ENCODE data around the gene RRP1. TPM values are rescaled to one million over a fixed set of nuclear protein-coding genes. Genes with fewer than 3 reads are reported as not detected.

The RRP1 gene
- total RNA-seq, 2 experiments from 2014 or later: 50.3 to 55.0 TPM

DNA sequence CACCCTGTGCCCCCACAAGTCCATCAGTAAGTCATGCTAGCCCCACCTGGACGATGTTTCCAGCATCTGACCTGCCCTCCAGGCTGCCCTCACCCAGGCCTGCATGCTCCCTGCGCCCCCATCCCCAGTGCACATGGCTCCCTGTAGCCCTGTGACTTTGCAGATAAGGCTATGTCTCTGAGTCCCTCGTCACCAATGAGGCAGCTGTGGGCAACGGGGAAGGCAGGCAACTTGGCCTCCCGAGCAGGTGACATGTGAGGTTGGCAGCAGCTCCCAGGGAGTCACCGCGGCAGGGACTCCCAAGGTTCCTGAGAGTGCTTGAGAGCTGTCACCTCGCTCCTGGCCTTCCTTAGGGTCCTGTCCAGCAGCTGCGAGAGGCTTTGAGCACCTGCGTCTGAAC lies 43.3 kb downstream of the RRP1 start:
- BruUV-seq (replicated peaks): no TSS peak
- CTCF ChIA-PET (ENCODE audit: unreplicated experiment): no interaction called here
- H3K9me2 ChIP-seq (ENCODE audit: insufficient read depth, low read length): no peaks in the 10 kb centered on the region
- H3K79me2 ChIP-seq (ENCODE audit: insufficient read depth, low read depth, low read length): no peaks in the 10 kb centered on the region
- POLR2A ChIA-PET: no interaction called here
- H3K27ac ChIP-seq (ENCODE audit: low read depth, low read length, poor library complexity, severe bottlenecking): no peak overlapping the region
- H4K20me1 ChIP-seq (ENCODE audit: insufficient read depth, low read length): no peaks in the 10 kb centered on the region
- no peaks in the 10 kb centered on the region for H3K4me1 ChIP-seq (ENCODE audit: insufficient read depth, low read length, poor library complexity, severe bottlenecking)
- H3K9me3 ChIP-seq (ENCODE audit: low read length): no peaks in the 10 kb centered on the region
- no peak overlapping the region for H2AFZ ChIP-seq (ENCODE audit: low read length)
- H3K4me2 ChIP-seq (ENCODE audit: low read length): no peak overlapping the region
- H3K4me3 ChIP-seq (ENCODE audit: low read depth, low read length, poor library complexity, severe bottlenecking): no peak overlapping the region
- intact Hi-C loops (cut with micrococcal nuclease; ENCODE audit: unreplicated experiment): no loop called here
- no peaks in the 10 kb centered on the region for H3K36me3 ChIP-seq (ENCODE audit: insufficient read depth, low read length)
- TF ChIP-seq EZH2phosphoT487 (IDR thresholded peaks at IDR 0.05; ENCODE audit: borderline replicate concordance, low read depth, low read length) (no peak), CTCF (conservative IDR thresholded peaks at IDR 0.05; ENCODE audit: low read length) (no peak)
- DNase-seq (ENCODE audit: low spot score): no peak

- H3K9me3 ChIP-seq (ENCODE audit: low read length): no peaks in the 10 kb centered on the region
- H4K20me1 ChIP-seq (ENCODE audit: insufficient read depth, low read length): no peaks in the 10 kb centered on the region
- H2AFZ ChIP-seq (ENCODE audit: low read length): no peak overlapping the region
- no TSS peak for BruUV-seq (replicated peaks)
- ChIA-PET POLR2A (no interaction called here), CTCF (ENCODE audit: unreplicated experiment) (no interaction called here)
- no peak overlapping the region for H3K27ac ChIP-seq (ENCODE audit: low read depth, low read length, poor library complexity, severe bottlenecking)
- no peaks in the 10 kb centered on the region for H3K4me1 ChIP-seq (ENCODE audit: insufficient read depth, low read length, poor library complexity, severe bottlenecking)
- no peaks in the 10 kb centered on the region for H3K9me2 ChIP-seq (ENCODE audit: insufficient read depth, low read length)
- TF ChIP-seq EZH2phosphoT487 (IDR thresholded peaks at IDR 0.05; ENCODE audit: borderline replicate concordance, low read depth, low read length): no peak
- TF ChIP-seq CTCF (conservative IDR thresholded peaks at IDR 0.05; ENCODE audit: low read length): no peak
- no peak overlapping the region for H3K4me3 ChIP-seq (ENCODE audit: low read depth, low read length, poor library complexity, severe bottlenecking)
- H3K36me3 ChIP-seq (ENCODE audit: insufficient read depth, low read length): no peaks in the 10 kb centered on the region
- no peak overlapping the region for H3K4me2 ChIP-seq (ENCODE audit: low read length)
- H3K79me2 ChIP-seq (ENCODE audit: insufficient read depth, low read depth, low read length): no peaks in the 10 kb centered on the region
- no peak for DNase-seq (ENCODE audit: low spot score)
- intact Hi-C loops (cut with micrococcal nuclease; ENCODE audit: unreplicated experiment): no loop called here
Measured at GRCh38 chr21:43834146-43834905, 44.9 kb downstream of the RRP1 start.

GRCh38 chr21:43835050-43835449 lies 45.7 kb downstream of the RRP1 start:
- Histone ChIP-seq H3K4me2 (ENCODE audit: low read length) (no peak overlapping the region), H3K4me3 (ENCODE audit: low read depth, low read length, poor library complexity, severe bottlenecking) (no peak overlapping the region), H2AFZ (ENCODE audit: low read length) (no peak overlapping the region), H3K9me2 (ENCODE audit: insufficient read depth, low read length) (no peaks in the 10 kb centered on the region), H3K4me1 (ENCODE audit: insufficient read depth, low read length, poor library complexity, severe bottlenecking) (no peaks in the 10 kb centered on the region), H3K9me3 (ENCODE audit: low read length) (no peaks in the 10 kb centered on the region), H3K79me2 (ENCODE audit: insufficient read depth, low read depth, low read length) (no peaks in the 10 kb centered on the region), H4K20me1 (ENCODE audit: insufficient read depth, low read length) (no peaks in the 10 kb centered on the region), H3K27ac (ENCODE audit: low read depth, low read length, poor library complexity, severe bottlenecking) (no peak overlapping the region), H3K36me3 (ENCODE audit: insufficient read depth, low read length) (no peaks in the 10 kb centered on the region)
- POLR2A ChIA-PET: no interaction called here
- intact Hi-C loops (cut with micrococcal nuclease; ENCODE audit: unreplicated experiment): no loop called here
- CTCF ChIA-PET (ENCODE audit: unreplicated experiment): no interaction called here
- BruUV-seq (replicated peaks): no TSS peak
- no peak for DNase-seq (ENCODE audit: low spot score)
- no peak for TF ChIP-seq CTCF (conservative IDR thresholded peaks at IDR 0.05; ENCODE audit: low read length)
- TF ChIP-seq EZH2phosphoT487 (IDR thresholded peaks at IDR 0.05; ENCODE audit: borderline replicate concordance, low read depth, low read length): no peak

Measured in OCI-LY7 (cell line).